Measurements from ENCODE around the gene SPG21. TPM values are rescaled to one million over a fixed set of nuclear protein-coding genes. Genes with fewer than 3 reads are reported as not detected.

The SPG21 gene
- total and polyA plus RNA-seq, 2 of the 13 experiments (the other 11 are each of a cell fraction or from before 2014, with no cell fraction given): 36.7 to 42.4 TPM

GRCh38 chr15:64926661-64927060 lies 63.1 kb downstream of the SPG21 start:
- no peaks in the 10 kb centered on the region for H3K79me2 ChIP-seq (ENCODE audit: insufficient read depth, low read length)
- no peak for DNase-seq (ENCODE audit: low spot score)
- H3K4me2 ChIP-seq (ENCODE audit: low read depth, low read length): no peak overlapping the region
- no peak overlapping the region for H2AFZ ChIP-seq (ENCODE audit: low read length)
- H3K4me3 ChIP-seq (replicated peaks in 1 of 3; ENCODE audit: insufficient read depth in 1 of 3, low read depth in 2 of 3, low read length in 3 of 3): no peak overlapping the region
- TF ChIP-seq ARNT (IDR thresholded peaks at IDR 0.05): no peak
- TF ChIP-seq RAD21 (CRISPR knock-in tag; IDR thresholded peaks at IDR 0.05): no peak
- TF ChIP-seq, protein P1, sequence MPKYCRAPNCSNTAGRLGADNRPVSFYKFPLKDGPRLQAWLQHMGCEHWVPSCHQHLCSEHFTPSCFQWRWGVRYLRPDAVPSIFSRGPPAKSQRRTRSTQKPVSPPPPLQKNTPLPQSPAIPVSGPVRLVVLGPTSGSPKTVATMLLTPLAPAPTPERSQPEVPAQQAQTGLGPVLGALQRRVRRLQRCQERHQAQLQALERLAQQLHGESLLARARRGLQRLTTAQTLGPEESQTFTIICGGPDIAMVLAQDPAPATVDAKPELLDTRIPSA (CRISPR knock-in tag; IDR thresholded peaks at IDR 0.05; ENCODE audit: borderline replicate concordance): no peak
- TF ChIP-seq TAF15 (IDR thresholded peaks at IDR 0.05; ENCODE audit: low read depth, low read length, poor library complexity, severe bottlenecking): no peak
- no peak for TF ChIP-seq SP2 (CRISPR knock-in tag; IDR thresholded peaks at IDR 0.05)
- no peak for TF ChIP-seq ZKSCAN5 (CRISPR knock-in tag; IDR thresholded peaks at IDR 0.05)
- TF ChIP-seq ARID3A (IDR thresholded peaks at IDR 0.05; ENCODE audit: low read depth, low read length): no peak
- TF ChIP-seq MLXIP (CRISPR knock-in tag; IDR thresholded peaks at IDR 0.05; ENCODE audit: borderline replicate concordance): no peak
- no peak for TF ChIP-seq ZNF451 (CRISPR knock-in tag; IDR thresholded peaks at IDR 0.05)
- TF ChIP-seq NFKB2 (CRISPR knock-in tag; IDR thresholded peaks at IDR 0.05; ENCODE audit: borderline replicate concordance): no peak
- no peak for TF ChIP-seq YY1 (IDR thresholded peaks at IDR 0.05; ENCODE audit: insufficient read depth, insufficient replicate concordance, low read depth, low read length)
- no peak for TF ChIP-seq ATRX (CRISPR knock-in tag; IDR thresholded peaks at IDR 0.05; ENCODE audit: borderline replicate concordance)
- TF ChIP-seq, protein P2, sequence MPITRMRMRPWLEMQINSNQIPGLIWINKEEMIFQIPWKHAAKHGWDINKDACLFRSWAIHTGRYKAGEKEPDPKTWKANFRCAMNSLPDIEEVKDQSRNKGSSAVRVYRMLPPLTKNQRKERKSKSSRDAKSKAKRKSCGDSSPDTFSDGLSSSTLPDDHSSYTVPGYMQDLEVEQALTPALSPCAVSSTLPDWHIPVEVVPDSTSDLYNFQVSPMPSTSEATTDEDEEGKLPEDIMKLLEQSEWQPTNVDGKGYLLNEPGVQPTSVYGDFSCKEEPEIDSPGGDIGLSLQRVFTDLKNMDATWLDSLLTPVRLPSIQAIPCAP (CRISPR knock-in tag; IDR thresholded peaks at IDR 0.05; ENCODE audit: low read depth): no peak
- no peak for TF ChIP-seq RBAK (CRISPR knock-in tag; IDR thresholded peaks at IDR 0.05)
- TF ChIP-seq RXRB (CRISPR knock-in tag; IDR thresholded peaks at IDR 0.05; ENCODE audit: borderline replicate concordance): no peak
- TF ChIP-seq HOXD1 (CRISPR knock-in tag; IDR thresholded peaks at IDR 0.05): no peak
- no peak for TF ChIP-seq ATF2 (CRISPR knock-in tag; IDR thresholded peaks at IDR 0.05)
- peaks cover 1 to 35% of the 10 kb centered on the region in 2 experiments; a peak in 3 of 5 replicates for H3K27me3 ChIP-seq (ENCODE audit: control insufficient read depth in 1 of 2, insufficient read depth in 2 of 2, low read length in 2 of 2)
- no TSS peak for BruUV-seq (replicated peaks)
- H3K9ac ChIP-seq (ENCODE audit: insufficient read depth, low read depth, low read length): no peak overlapping the region
- no peaks in the 10 kb centered on the region for H4K20me1 ChIP-seq (ENCODE audit: insufficient read depth, low read length)
- no peak overlapping the region for H3K27ac ChIP-seq (ENCODE audit: extremely low read length, insufficient read depth, low read length)
- ATAC-seq: no peak
- in situ Hi-C loops (cut with HindIII; ENCODE audit: extremely low pct_ligation_motif_present, low pct_unique_long_range_greater_than_20kb): no loop called here
- intact Hi-C loops (cut with micrococcal nuclease; ENCODE audit: unreplicated experiment): no loop called here
- H3K36me3 ChIP-seq (replicated peaks in 1 of 2; ENCODE audit: control insufficient read depth in 1 of 2, insufficient read depth in 2 of 2, low read length in 2 of 2): no peaks in the 10 kb centered on the region
- 36% methylated on average over 8 of the region's 8 CpGs for WGBS (ENCODE audit: low lambda C conversion rate)
- FAIRE-seq: no peak
- peaks cover 13% of the 10 kb centered on the region for H3K4me1 ChIP-seq (ENCODE audit: insufficient read depth, low read length)
- CTCF ChIA-PET (ENCODE audit: low intra/inter-chr PET ratio, low total read pairs): no interaction called here
- H3K9me3 ChIP-seq (ENCODE audit: low read length): no peaks in the 10 kb centered on the region
- POLR2A ChIA-PET: no interaction called here
